Measurements from ENCODE around the gene CA9. TPM values are rescaled to one million over a fixed set of nuclear protein-coding genes. Genes with fewer than 3 reads are reported as not detected.

Gene CA9
- total and polyA plus RNA-seq, 8 donors = 1.2 to 670 (median 200) TPM

GRCh38 chr9:35723426-35723825 is 49.7 kb downstream of the CA9 start:
- Histone ChIP-seq H3K9me3 (no peaks in the 10 kb centered on the region), H3K4me3 (no peak overlapping the region), H3K36me3 (peaks cover 73 to 83% (median 78%) of the 10 kb centered on the region in 4 donors), H3K4me1 (peaks cover 16 to 34% (median 26%) of the 10 kb centered on the region in 4 donors), H3K27me3 (no peaks in the 10 kb centered on the region), H3K27ac (peak overlapping the region in 1 of 5 donors; percentile 44)
- no peak for DNase-seq
- WGBS, 5 donors = 89 to 96% (median 94%) methylated on average over 2 of the region's 2 CpGs
- no peak for TF ChIP-seq POLR2AphosphoS5 (IDR thresholded peaks at IDR 0.05)
- no peak for TF ChIP-seq EP300 (IDR thresholded peaks at IDR 0.05)
- TF ChIP-seq CTCF (IDR thresholded peaks at IDR 0.05) = no peak
- TF ChIP-seq POLR2A (IDR thresholded peaks at IDR 0.05) = no peak
- intact Hi-C loops (cut with DNase I; ENCODE audit: low total_unique reads) = no loop called here

- no peaks in the 10 kb centered on the region for H3K9me3 ChIP-seq
- no peaks in the 10 kb centered on the region for H3K27me3 ChIP-seq
- WGBS, 5 donors = 91 to 99% (median 96%) methylated on average over 7 to 8 of the region's 8 CpGs
- H3K4me3 ChIP-seq = no peak overlapping the region
- DNase-seq = no peak
- H3K36me3 ChIP-seq = peaks cover 68 to 78% (median 73%) of the 10 kb centered on the region in 4 donors
- H3K27ac ChIP-seq = peak overlapping the region in 1 of 5 donors; percentile 98
- intact Hi-C loops (cut with DNase I; ENCODE audit: low total_unique reads) = no loop called here
- TF ChIP-seq CTCF (IDR thresholded peaks at IDR 0.05) (no peak), POLR2A (IDR thresholded peaks at IDR 0.05) (no peak), EP300 (IDR thresholded peaks at IDR 0.05) (no peak), POLR2AphosphoS5 (IDR thresholded peaks at IDR 0.05) (no peak)
- H3K4me1 ChIP-seq = peaks cover 20 to 39% (median 31%) of the 10 kb centered on the region in 4 donors
Measured at GRCh38 chr9:35723908-35724307, 50.2 kb downstream of the CA9 start.

- Histone ChIP-seq H3K4me1 (peaks cover 34 to 53% (median 45%) of the 10 kb centered on the region in 4 donors), H3K4me3 (no peak overlapping the region), H3K27ac (peak overlapping the region in 3 of 5 donors; percentile 39 to 100 (median 98)), H3K9me3 (no peaks in the 10 kb centered on the region), H3K27me3 (no peaks in the 10 kb centered on the region), H3K36me3 (peaks cover 54 to 63% (median 59%) of the 10 kb centered on the region in 4 donors)
- intact Hi-C loops (cut with DNase I; ENCODE audit: low total_unique reads) = no loop called here
- DNase-seq = no peak
- WGBS, 5 donors = 93% methylated on average over 11 of the region's 11 CpGs
- TF ChIP-seq EP300 (IDR thresholded peaks at IDR 0.05) = no peak
- TF ChIP-seq CTCF (IDR thresholded peaks at IDR 0.05) = no peak
- TF ChIP-seq POLR2A (IDR thresholded peaks at IDR 0.05) = no peak
- TF ChIP-seq POLR2AphosphoS5 (IDR thresholded peaks at IDR 0.05) = no peak
Measured at GRCh38 chr9:35725362-35725761, 51.6 kb downstream of the CA9 start.

GRCh38 chr9:35726931-35727330 is 53.2 kb downstream of the CA9 start:
- TF ChIP-seq EP300 (IDR thresholded peaks at IDR 0.05) = no peak
- TF ChIP-seq CTCF (IDR thresholded peaks at IDR 0.05) = no peak
- no peak for TF ChIP-seq POLR2A (IDR thresholded peaks at IDR 0.05)
- TF ChIP-seq POLR2AphosphoS5 (IDR thresholded peaks at IDR 0.05) = no peak
- Histone ChIP-seq H3K27me3 (no peaks in the 10 kb centered on the region), H3K27ac (peak overlapping the region in 4 of 5 donors; percentile 98 to 100 (median 98)), H3K9me3 (no peaks in the 10 kb centered on the region), H3K4me1 (peaks cover 45 to 63% (median 55%) of the 10 kb centered on the region in 4 donors), H3K4me3 (peak overlapping the region; percentile 53 to 88 (median 77)), H3K36me3 (peaks cover 38 to 48% (median 43%) of the 10 kb centered on the region in 4 donors)
- intact Hi-C loops (cut with DNase I; ENCODE audit: low total_unique reads) = no loop called here
- peak in 1 of 2 donors; percentile 79 for DNase-seq
- 31 to 45% (median 41%) methylated on average over 3 of the region's 3 CpGs for WGBS, 5 donors
